K562 (cell line): ENCODE results near the gene IL4I1. TPM values are rescaled to one million over a fixed set of nuclear protein-coding genes. Genes with fewer than 3 reads are reported as not detected.

Experiments used
- DIDO1 ChIP-seq: fragments of 450-650 bp; IDR thresholded peaks from 2 replicates; pipeline ENCODE4 v1.6.1; 2016; ENCODE audit warnings: low read depth, missing biosample characterization, missing genetic modification characterization
- ELF4 ChIP-seq: fragments of 450-650 bp; formaldehyde crosslinking; IDR thresholded peaks from 2 replicates; pipeline ENCODE4 v1.4.0; 2022; ENCODE audit warnings: missing genetic modification characterization
- RB1 ChIP-seq: fragments of 450-650 bp; IDR thresholded peaks from 2 replicates; pipeline ENCODE4 v1.6.1; 2017; ENCODE audit warnings: low read depth, mild to moderate bottlenecking
- RUNX1 ChIP-seq: sonication (generic); IDR thresholded peaks from 2 replicates; pipeline ENCODE4 v1.6.1; 2016; ENCODE audit warnings: antibody characterized with exemption, low read depth
- SAP30 ChIP-seq: fragments of 200-600 bp; sonication (generic); IDR thresholded peaks from 2 replicates; pipeline ENCODE4 v1.6.1; 2012; ENCODE audit warnings: borderline replicate concordance, low read depth, mild to moderate bottlenecking, moderate library complexity, low read length, control low read depth, inconsistent platforms; ENCODE audit not compliant: insufficient read depth, poor library complexity, severe bottlenecking
- SOX6 ChIP-seq: fragments of 450-650 bp; IDR thresholded peaks from 2 replicates; pipeline ENCODE4 v1.6.1; 2014; ENCODE audit warnings: mild to moderate bottlenecking
- TBL1XR1 ChIP-seq, 2 experiments: IDR thresholded peaks; 2 replicates each; pipeline ENCODE4 v1.6.1; 2012; ENCODE audit warnings: improper control_type of control experiment in 2 of 2, low read length in 2 of 2, mild to moderate bottlenecking in 1 of 2
- WHSC1 ChIP-seq: IDR thresholded peaks from one replicate; pipeline ENCODE4 v1.6.1; 2012; ENCODE audit warnings: low read length, control low read depth, inconsistent platforms
- ZNF766 ChIP-seq: fragments of 200-800 bp; sonication (Bioruptor generic); conservative IDR thresholded peaks from 2 replicates; pipeline ENCODE4 v1.6.1; 2016; ENCODE audit warnings: missing genetic modification characterization, missing compliant biosample characterization
- polyA plus RNA-seq, 8 experiments: library from polyadenylated mRNA; depleted of rRNA in 4 of 8; stranded (reverse) in 5 of 8; unstranded in 3 of 8; fragments of >200 nt; fragmentation: Nextera tagmentation in 2 of 8; fragmentation: Illumina TruSeq in 1 of 8; extraction: Ambion mirVana in 2 of 8; extraction: Trizol in 1 of 8; gene quantifications; 2 replicates each; pipeline versions ENCODE4 v1.2.1 to v1.2.3, GENCODE V29; 2011 to 2014; ENCODE audit warnings: inconsistent platforms in 1 of 8, missing spikeins in 1 of 8
- total RNA-seq, 7 experiments: library from RNA; depleted of rRNA in 6 of 7; stranded (reverse); fragments of >200 nt in 6 of 7; fragmentation: Illumina TruSeq in 2 of 7; extraction: Trizol in 2 of 7; gene quantifications; 2 replicates each; pipeline versions ENCODE4 v1.2.1 to v1.2.3, GENCODE V29; 2011 to 2021; ENCODE audit warnings: low replicate concordance in 1 of 7
- TF ChIP-seq, protein P1 (sequence below), 2 experiments: fragments of 450-650 bp; IDR thresholded peaks; 2 replicates each; pipeline ENCODE4 v1.6.1; 2016; ENCODE audit warnings: mild to moderate bottlenecking in 2 of 2, borderline replicate concordance in 1 of 2, low read depth in 1 of 2, moderate library complexity in 1 of 2
- TF ChIP-seq, protein P2 (sequence below): fragments of 450-650 bp; IDR thresholded peaks from 2 replicates; pipeline ENCODE4 v1.6.1; 2014; ENCODE audit warnings: low read depth, mild to moderate bottlenecking, moderate library complexity, borderline replicate concordance
- TF ChIP-seq, protein P3 (sequence below): IDR thresholded peaks from 2 replicates; pipeline ENCODE4 v1.6.1; 2011; ENCODE audit not compliant: insufficient read length; ENCODE audit errors: extremely low read depth
- TF ChIP-seq, protein P4 (sequence below): fragments of 150-350 bp; IDR thresholded peaks from 2 replicates; pipeline ENCODE4 v1.6.1; 2014; ENCODE audit warnings: low read depth, mild to moderate bottlenecking, low read length, borderline replicate concordance

The IL4I1 gene
- total and polyA plus RNA-seq, 9 of the 15 experiments (the other 6 are each of a cell fraction or from before 2014, with no cell fraction given), result 0.06 to 0.95 (median 0.43) TPM; not detected in 2

DNA sequence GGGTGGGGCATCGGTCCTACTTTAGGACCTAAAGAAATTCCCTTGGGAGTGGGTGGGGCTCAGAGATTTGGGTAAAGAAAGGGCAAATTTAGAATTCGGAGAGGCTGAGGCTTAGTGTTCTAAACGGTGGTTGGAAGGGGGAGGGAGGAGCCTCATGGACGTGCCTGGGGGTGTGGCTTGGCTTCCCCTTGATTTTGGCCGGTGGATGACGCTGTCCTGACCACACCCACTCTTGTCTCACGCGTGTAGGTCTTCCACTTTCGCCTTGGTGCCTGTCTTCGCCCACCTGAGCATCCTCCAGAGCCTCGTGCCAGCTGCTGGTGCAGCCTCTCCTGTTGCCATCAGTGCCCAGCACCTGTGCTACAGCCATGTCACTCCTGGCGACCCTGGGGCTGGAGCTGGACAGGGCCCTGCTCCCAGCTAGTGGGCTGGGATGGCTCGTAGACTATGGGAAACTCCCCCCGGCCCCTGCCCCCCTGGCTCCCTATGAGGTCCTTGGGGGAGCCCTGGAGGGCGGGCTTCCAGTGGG is 33.9 kb upstream of the IL4I1 start (continued):
- TF ChIP-seq, protein P1, sequence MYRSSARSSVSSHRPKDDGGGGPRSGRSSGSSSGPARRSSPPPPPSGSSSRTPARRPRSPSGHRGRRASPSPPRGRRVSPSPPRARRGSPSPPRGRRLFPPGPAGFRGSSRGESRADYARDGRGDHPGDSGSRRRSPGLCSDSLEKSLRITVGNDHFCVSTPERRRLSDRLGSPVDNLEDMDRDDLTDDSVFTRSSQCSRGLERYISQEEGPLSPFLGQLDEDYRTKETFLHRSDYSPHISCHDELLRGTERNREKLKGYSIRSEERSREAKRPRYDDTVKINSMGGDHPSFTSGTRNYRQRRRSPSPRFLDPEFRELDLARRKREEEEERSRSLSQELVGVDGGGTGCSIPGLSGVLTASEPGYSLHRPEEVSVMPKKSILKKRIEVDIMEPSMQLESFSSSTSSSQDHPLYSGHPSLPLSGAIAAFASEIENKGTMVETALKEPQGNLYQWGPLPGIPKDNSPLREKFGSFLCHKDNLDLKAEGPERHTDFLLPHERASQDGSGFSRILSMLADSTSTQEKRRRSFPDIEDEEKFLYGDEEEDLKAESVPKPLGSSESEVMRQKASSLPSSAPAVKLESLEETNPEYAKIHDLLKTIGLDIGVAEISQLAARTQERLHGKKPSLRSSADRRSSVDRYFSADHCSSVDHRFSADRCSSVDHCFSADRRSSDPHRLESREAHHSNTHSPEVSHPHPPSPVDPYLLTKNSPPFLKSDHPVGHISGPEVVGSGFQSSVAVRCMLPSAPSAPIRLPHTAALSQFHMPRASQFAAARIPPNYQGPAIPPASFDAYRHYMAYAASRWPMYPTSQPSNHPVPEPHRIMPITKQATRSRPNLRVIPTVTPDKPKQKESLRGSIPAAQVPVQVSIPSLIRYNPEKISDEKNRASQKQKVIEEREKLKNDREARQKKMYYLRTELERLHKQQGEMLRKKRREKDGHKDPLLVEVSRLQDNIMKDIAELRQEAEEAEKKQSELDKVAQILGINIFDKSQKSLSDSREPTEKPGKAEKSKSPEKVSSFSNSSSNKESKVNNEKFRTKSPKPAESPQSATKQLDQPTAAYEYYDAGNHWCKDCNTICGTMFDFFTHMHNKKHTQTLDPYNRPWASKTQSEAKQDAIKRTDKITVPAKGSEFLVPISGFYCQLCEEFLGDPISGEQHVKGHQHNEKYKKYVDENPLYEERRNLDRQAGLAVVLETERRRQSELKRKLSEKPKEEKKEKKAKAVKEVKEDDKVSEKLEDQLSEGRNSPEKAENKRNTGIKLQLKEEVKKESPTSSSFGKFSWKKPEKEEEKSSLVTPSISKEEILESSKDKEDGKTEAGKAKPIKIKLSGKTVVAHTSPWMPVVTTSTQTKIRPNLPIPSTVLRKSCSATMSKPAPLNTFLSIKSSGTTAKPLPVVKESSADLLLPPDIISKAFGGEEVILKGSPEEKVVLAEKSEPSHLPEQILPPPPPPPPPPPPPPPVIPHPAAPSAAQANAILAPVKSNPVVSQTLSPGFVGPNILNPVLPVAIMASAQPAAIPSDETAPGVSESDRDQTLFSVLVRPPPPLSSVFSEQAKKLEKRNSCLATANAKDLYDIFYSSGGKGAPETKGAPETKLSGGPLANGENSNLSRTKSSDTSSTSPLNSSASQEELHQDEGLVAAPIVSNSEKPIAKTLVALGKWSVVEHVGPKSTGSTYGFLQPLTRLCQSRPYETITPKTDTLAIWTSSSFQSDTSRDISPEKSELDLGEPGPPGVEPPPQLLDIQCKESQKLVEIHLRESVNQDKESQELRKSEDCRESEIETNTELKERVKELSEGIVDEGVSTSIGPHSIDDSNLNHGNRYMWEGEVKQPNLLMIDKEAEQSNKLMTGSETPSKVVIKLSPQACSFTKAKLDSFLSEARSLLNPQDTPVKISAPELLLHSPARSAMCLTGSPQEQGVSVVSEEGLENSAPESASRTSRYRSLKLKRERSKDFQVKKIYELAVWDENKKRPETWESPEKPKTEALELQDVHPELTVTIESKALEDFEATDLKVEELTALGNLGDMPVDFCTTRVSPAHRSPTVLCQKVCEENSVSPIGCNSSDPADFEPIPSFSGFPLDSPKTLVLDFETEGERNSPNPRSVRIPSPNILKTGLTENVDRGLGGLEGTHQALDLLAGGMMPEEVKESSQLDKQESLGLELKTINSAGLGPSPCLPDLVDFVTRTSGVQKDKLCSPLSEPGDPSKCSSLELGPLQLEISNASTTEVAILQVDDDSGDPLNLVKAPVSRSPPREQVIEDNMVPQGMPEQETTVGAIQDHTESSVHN (IDR thresholded peaks at IDR 0.05; ENCODE audit: borderline replicate concordance in 1 of 2, low read depth in 1 of 2), result no peak
- TF ChIP-seq, protein P2, sequence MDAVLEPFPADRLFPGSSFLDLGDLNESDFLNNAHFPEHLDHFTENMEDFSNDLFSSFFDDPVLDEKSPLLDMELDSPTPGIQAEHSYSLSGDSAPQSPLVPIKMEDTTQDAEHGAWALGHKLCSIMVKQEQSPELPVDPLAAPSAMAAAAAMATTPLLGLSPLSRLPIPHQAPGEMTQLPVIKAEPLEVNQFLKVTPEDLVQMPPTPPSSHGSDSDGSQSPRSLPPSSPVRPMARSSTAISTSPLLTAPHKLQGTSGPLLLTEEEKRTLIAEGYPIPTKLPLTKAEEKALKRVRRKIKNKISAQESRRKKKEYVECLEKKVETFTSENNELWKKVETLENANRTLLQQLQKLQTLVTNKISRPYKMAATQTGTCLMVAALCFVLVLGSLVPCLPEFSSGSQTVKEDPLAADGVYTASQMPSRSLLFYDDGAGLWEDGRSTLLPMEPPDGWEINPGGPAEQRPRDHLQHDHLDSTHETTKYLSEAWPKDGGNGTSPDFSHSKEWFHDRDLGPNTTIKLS, result no peak
- no peak for TF ChIP-seq DIDO1
- TF ChIP-seq, protein P3, sequence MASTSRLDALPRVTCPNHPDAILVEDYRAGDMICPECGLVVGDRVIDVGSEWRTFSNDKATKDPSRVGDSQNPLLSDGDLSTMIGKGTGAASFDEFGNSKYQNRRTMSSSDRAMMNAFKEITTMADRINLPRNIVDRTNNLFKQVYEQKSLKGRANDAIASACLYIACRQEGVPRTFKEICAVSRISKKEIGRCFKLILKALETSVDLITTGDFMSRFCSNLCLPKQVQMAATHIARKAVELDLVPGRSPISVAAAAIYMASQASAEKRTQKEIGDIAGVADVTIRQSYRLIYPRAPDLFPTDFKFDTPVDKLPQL, result no peak
- no peak for TF ChIP-seq RB1
- no peak; a peak in 1 of 4 replicates for TF ChIP-seq TBL1XR1 (IDR thresholded peaks at IDR 0.05; ENCODE audit: low read length in 2 of 2)
- TF ChIP-seq ELF4 (CRISPR knock-in tag), result no peak
- TF ChIP-seq WHSC1, result no peak
- no peak for TF ChIP-seq SAP30
- no peak for TF ChIP-seq SOX6
- no peak for TF ChIP-seq RUNX1
- TF ChIP-seq, protein P4, sequence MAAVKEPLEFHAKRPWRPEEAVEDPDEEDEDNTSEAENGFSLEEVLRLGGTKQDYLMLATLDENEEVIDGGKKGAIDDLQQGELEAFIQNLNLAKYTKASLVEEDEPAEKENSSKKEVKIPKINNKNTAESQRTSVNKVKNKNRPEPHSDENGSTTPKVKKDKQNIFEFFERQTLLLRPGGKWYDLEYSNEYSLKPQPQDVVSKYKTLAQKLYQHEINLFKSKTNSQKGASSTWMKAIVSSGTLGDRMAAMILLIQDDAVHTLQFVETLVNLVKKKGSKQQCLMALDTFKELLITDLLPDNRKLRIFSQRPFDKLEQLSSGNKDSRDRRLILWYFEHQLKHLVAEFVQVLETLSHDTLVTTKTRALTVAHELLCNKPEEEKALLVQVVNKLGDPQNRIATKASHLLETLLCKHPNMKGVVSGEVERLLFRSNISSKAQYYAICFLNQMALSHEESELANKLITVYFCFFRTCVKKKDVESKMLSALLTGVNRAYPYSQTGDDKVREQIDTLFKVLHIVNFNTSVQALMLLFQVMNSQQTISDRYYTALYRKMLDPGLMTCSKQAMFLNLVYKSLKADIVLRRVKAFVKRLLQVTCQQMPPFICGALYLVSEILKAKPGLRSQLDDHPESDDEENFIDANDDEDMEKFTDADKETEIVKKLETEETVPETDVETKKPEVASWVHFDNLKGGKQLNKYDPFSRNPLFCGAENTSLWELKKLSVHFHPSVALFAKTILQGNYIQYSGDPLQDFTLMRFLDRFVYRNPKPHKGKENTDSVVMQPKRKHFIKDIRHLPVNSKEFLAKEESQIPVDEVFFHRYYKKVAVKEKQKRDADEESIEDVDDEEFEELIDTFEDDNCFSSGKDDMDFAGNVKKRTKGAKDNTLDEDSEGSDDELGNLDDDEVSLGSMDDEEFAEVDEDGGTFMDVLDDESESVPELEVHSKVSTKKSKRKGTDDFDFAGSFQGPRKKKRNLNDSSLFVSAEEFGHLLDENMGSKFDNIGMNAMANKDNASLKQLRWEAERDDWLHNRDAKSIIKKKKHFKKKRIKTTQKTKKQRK, result no peak
- TF ChIP-seq ZNF766 (CRISPR knock-in tag), result no peak
